ENCODE measurements around the gene AGXT. TPM values are rescaled to one million over a fixed set of nuclear protein-coding genes. Genes with fewer than 3 reads are reported as not detected.
A peak's percentile ranks its signal among the peaks of the same experiment; 100 is the strongest.

Gene AGXT
- total and polyA plus RNA-seq, 2 of the 8 experiments (the other 6 are each of a cell fraction or from before 2014, with no cell fraction given), result 0.03 TPM; not detected in 1

- peak in 2 of 3 experiments; percentile 92 to 99; a peak in 3 of 4 replicates for TF ChIP-seq CTCF (IDR thresholded peaks at IDR 0.05; ENCODE audit: control extremely low read depth in 1 of 3, insufficient read depth in 1 of 3, low read depth in 1 of 3, low read length in 3 of 3)
- peak; percentile 63; the same call in 1 of the 2 replicates for TF ChIP-seq MAX (IDR thresholded peaks at IDR 0.05)
Measured at GRCh38 chr2:240851078-240851991, 17.3 kb upstream of the AGXT start (continued).

Measured in H1 (cell line).